ENCODE measurements around the gene ZPR1. TPM values are rescaled to one million over a fixed set of nuclear protein-coding genes. Genes with fewer than 3 reads are reported as not detected.

Gene ZPR1
- total RNA-seq, 1 donor from 2014 or later = 69.0 TPM

DNA sequence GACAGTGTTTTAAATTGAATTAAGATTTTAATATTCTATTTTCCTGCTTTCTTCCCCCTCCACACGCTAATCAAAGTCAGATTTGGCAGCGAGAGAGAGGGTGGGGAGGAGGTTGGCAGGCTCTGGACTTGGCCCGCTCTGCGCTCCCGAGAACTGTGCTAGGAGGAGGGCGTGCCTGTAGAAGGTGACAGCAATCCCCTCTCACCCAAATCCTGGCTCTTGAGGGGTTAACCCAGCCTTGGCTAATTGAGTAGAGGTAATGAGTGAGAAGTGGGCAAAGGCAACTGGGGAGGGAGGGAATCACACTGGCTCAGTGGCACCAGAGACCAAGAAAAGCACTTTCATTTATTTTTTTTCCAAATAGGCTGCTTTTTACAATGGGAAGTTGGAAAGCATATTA lies 57.2 kb downstream of the ZPR1 start:
- CTCF ChIA-PET = no interaction called here
- Mint-ChIP-seq H3K4me3 (no peak overlapping the region), H3K27ac (no peak overlapping the region), H3K4me1 (peaks cover 17% of the 10 kb centered on the region), H3K9me3 (no peaks in the 10 kb centered on the region), H3K36me3 (ENCODE audit: low read depth) (no peaks in the 10 kb centered on the region), H3K27me3 (peaks cover 14% of the 10 kb centered on the region)
- DNase-seq (no peak), ATAC-seq (ENCODE audit: low read depth) (no peak)
- POLR2A ChIA-PET = no interaction called here
- intact Hi-C loops (cut with micrococcal nuclease) = no loop called here
- TF ChIP-seq, protein P1, sequence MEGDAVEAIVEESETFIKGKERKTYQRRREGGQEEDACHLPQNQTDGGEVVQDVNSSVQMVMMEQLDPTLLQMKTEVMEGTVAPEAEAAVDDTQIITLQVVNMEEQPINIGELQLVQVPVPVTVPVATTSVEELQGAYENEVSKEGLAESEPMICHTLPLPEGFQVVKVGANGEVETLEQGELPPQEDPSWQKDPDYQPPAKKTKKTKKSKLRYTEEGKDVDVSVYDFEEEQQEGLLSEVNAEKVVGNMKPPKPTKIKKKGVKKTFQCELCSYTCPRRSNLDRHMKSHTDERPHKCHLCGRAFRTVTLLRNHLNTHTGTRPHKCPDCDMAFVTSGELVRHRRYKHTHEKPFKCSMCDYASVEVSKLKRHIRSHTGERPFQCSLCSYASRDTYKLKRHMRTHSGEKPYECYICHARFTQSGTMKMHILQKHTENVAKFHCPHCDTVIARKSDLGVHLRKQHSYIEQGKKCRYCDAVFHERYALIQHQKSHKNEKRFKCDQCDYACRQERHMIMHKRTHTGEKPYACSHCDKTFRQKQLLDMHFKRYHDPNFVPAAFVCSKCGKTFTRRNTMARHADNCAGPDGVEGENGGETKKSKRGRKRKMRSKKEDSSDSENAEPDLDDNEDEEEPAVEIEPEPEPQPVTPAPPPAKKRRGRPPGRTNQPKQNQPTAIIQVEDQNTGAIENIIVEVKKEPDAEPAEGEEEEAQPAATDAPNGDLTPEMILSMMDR (IDR thresholded peaks at IDR 0.05) = no peak

DNA sequence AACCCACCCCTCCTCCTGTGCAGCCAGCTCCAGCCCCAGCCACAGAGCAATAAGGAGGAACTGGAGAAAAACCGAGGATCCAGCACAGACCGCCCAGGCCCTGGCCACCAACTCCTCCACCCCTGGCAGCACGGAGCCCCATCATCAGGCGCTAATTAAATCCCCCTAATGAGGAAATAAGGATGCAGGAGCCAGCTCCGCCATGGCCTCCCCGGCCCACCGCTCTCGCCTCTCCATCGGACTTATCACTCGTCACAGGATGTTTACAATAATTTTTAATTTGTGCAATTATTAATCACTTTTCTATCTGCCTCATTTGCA lies 57.6 kb downstream of the ZPR1 start:
- intact Hi-C loops (cut with micrococcal nuclease) = no loop called here

DNA sequence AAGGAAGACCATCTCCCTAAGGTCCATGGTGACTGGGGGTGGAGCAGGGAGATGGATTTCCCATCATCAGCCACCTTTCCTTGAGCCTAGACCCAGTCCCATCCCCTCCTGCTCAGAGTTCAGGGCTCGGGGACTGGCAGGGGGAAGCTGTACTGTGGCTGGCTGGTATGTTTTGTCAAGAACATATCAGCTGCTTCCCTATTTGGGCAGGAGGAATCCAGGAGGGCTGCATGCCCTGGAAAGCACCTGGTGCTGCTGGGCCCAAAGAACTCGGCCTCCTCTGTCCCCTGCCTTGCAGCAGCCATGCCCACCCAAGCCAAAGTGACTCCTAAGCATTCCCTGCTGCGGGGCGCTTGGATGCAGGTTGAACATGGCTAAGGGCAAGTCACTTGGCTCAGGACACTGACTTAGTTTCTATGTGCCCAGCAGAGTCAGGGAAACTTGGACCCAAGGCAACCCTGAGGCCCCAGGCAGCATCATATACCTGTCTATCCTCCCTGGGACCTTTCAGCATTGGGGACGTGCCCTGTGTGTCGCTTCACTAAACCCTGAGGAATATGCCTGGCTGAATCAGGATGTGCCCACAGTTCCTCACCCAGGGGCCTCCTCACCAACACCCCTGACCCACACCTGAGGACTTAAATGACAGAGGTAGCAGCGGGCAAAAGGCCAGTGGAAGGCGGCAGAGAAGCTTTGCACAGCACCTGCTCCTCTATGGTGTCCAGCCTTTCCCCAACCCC lies 58.2 kb downstream of the ZPR1 start:
- DNase-seq (no peak), ATAC-seq (ENCODE audit: low read depth) (no peak)
- no peak overlapping the region for H3K4me3 Mint-ChIP-seq
- peaks cover 17% of the 10 kb centered on the region for H3K4me1 Mint-ChIP-seq
- no peaks in the 10 kb centered on the region for H3K9me3 Mint-ChIP-seq
- H3K27me3 Mint-ChIP-seq = peaks cover 14% of the 10 kb centered on the region
- no peaks in the 10 kb centered on the region for H3K36me3 Mint-ChIP-seq (ENCODE audit: low read depth)
- intact Hi-C loops (cut with micrococcal nuclease) = no loop called here
- TF ChIP-seq, protein P1 (IDR thresholded peaks at IDR 0.05) = no peak
- POLR2A ChIA-PET = no interaction called here
- CTCF ChIA-PET = no interaction called here
- no peak overlapping the region for H3K27ac Mint-ChIP-seq

More for the DNA sequence above, 57.6 kb downstream of the ZPR1 start:
- Mint-ChIP-seq H3K36me3 (ENCODE audit: low read depth) (no peaks in the 10 kb centered on the region), H3K9me3 (no peaks in the 10 kb centered on the region), H3K27me3 (peaks cover 14% of the 10 kb centered on the region), H3K4me3 (no peak overlapping the region), H3K27ac (no peak overlapping the region), H3K4me1 (peaks cover 17% of the 10 kb centered on the region)
- TF ChIP-seq, protein P1 (IDR thresholded peaks at IDR 0.05) = no peak
- ChIA-PET POLR2A (no interaction called here), CTCF (no interaction called here)
- ATAC-seq (ENCODE audit: low read depth) = no peak
- no peak for DNase-seq

DNA sequence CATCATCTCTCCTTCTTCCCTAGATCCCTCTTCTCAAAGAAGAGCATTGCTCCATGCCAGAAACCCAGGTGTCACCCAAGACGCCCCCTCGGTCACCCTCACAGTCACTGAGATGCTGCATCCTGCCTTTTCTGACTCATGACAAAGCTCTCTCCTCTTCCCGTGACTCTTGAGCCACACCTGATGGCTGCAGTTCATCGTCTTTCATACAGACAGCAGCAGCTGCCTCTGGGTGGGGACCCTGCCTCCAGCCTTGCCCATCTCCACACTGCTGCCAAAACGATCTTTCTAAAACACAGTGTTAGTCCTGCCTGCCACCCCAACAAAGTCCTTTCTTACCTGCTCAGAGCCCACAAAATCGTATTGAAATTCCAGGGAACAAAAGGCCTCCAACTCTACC lies 59.8 kb downstream of the ZPR1 start:
- Mint-ChIP-seq H3K27ac (no peak overlapping the region), H3K27me3 (peaks cover 22% of the 10 kb centered on the region), H3K9me3 (no peaks in the 10 kb centered on the region), H3K36me3 (ENCODE audit: low read depth) (no peaks in the 10 kb centered on the region), H3K4me1 (peaks cover 7% of the 10 kb centered on the region), H3K4me3 (no peak overlapping the region)
- intact Hi-C loops (cut with micrococcal nuclease) = no loop called here
- DNase-seq (no peak), ATAC-seq (ENCODE audit: low read depth) (no peak)
- TF ChIP-seq, protein P1 (IDR thresholded peaks at IDR 0.05) = no peak
- ChIA-PET POLR2A (no interaction called here), CTCF (no interaction called here)

DNA sequence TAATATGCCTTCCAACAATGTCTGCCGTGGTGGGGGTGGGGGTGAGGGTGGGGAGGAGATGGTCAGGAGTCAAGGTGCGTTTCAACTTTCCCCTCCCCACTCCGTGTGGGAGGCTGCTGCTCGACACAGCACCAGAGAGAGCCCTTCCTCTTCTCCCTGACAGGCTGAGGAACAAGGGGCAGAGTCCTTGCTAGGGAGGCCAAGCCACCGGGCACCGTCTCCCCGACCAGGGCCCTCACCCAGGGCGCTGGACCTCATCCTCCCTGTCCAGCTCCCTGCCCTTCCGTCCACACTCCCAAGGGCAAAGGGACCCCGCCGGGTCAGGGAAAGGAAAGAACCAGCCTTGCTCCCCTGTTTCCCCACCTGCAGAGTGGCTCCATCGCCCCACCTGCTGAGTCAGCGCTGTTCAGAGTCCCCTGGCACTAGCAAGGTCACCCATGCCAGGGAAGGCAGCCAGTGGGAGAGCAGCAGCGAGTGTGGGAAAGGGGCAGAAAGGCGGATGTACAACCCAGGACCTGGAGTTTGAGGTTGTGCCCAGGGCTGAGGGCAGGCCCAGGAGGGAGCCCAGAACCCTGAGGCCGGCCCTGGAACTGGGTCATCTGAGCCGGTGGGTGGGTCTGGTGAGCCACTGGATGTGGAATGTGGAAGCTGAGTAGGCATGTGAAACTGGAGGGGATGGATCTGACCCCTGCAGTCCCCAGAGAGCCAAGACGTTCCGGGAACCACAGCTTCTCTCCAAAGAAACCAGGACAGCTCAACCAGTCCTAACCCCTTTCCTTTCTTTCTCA lies 62.2 kb downstream of the ZPR1 start:
- ATAC-seq (ENCODE audit: low read depth) (no peak), DNase-seq (no peak)
- intact Hi-C loops (cut with micrococcal nuclease) = no loop called here
- TF ChIP-seq, protein P1 (IDR thresholded peaks at IDR 0.05) = no peak
- Mint-ChIP-seq H3K27me3 (peaks cover 22% of the 10 kb centered on the region), H3K4me3 (no peak overlapping the region), H3K4me1 (no peaks in the 10 kb centered on the region), H3K36me3 (ENCODE audit: low read depth) (no peaks in the 10 kb centered on the region), H3K27ac (no peak overlapping the region), H3K9me3 (no peaks in the 10 kb centered on the region)
- POLR2A ChIA-PET = no interaction called here
- CTCF ChIA-PET = no interaction called here

All from activated B cell treated with CpG ODN at 0.5 μM for 24 hours (primary cell).